ENCODE data around the gene MMP14. TPM values are rescaled to one million over a fixed set of nuclear protein-coding genes. Genes with fewer than 3 reads are reported as not detected.

The MMP14 gene
- total and polyA plus RNA-seq, 3 donors from 2014 or later: 14.2 to 54.6 (median 35.8) TPM

GRCh38 chr14:22793976-22794375 is 42.4 kb upstream of the MMP14 start:
- Histone ChIP-seq H3K27ac (no peak overlapping the region), H3K27me3 (no peaks in the 10 kb centered on the region), H3K4me1 (no peaks in the 10 kb centered on the region), H3K4me3 (no peak overlapping the region), H3K36me3 (ENCODE audit: low read depth, missing control alignments) (no peaks in the 10 kb centered on the region), H3K9me3 (no peaks in the 10 kb centered on the region)
- no peak for DNase-seq
- TF ChIP-seq CTCF (IDR thresholded peaks at IDR 0.05) (no peak), POLR2A (IDR thresholded peaks at IDR 0.05) (no peak)
- WGBS, 2 donors: 66 to 75% methylated on average over 4 to 5 of the region's 5 CpGs
- intact Hi-C loops (cut with DNase I; ENCODE audit: low total_unique reads): no loop called here

- H3K4me3 ChIP-seq: no peak overlapping the region
- intact Hi-C loops (cut with DNase I; ENCODE audit: low total_unique reads): no loop called here
- TF ChIP-seq POLR2A (IDR thresholded peaks at IDR 0.05) (no peak), CTCF (IDR thresholded peaks at IDR 0.05) (no peak)
- H3K36me3 ChIP-seq (ENCODE audit: low read depth, missing control alignments): no peaks in the 10 kb centered on the region
- no peaks in the 10 kb centered on the region for H3K27me3 ChIP-seq
- H3K9me3 ChIP-seq: no peaks in the 10 kb centered on the region
- H3K27ac ChIP-seq: no peak overlapping the region
- no peak for DNase-seq
- WGBS, 2 donors: 81 to 97% methylated on average over 6 to 7 of the region's 7 CpGs
- H3K4me1 ChIP-seq: no peaks in the 10 kb centered on the region
Measured at GRCh38 chr14:22794551-22794951, 41.8 kb upstream of the MMP14 start.

- TF ChIP-seq CTCF (IDR thresholded peaks at IDR 0.05) (no peak), POLR2A (IDR thresholded peaks at IDR 0.05) (no peak)
- intact Hi-C loops (cut with DNase I; ENCODE audit: low total_unique reads): no loop called here
- H3K36me3 ChIP-seq (ENCODE audit: low read depth, missing control alignments): no peaks in the 10 kb centered on the region
- H3K4me1 ChIP-seq: no peaks in the 10 kb centered on the region
- no peak for DNase-seq
- 66 to 74% methylated on average over 5 of the region's 5 CpGs for WGBS, 2 donors
- no peaks in the 10 kb centered on the region for H3K9me3 ChIP-seq
- H3K27me3 ChIP-seq: no peaks in the 10 kb centered on the region
- H3K4me3 ChIP-seq: no peak overlapping the region
- no peak overlapping the region for H3K27ac ChIP-seq
Measured at GRCh38 chr14:22796087-22796707, 40.2 kb upstream of the MMP14 start.

GRCh38 chr14:22797017-22797917 is 39.1 kb upstream of the MMP14 start:
- Histone ChIP-seq H3K36me3 (ENCODE audit: low read depth, missing control alignments) (no peaks in the 10 kb centered on the region), H3K4me3 (no peak overlapping the region), H3K9me3 (no peaks in the 10 kb centered on the region), H3K27ac (no peak overlapping the region), H3K4me1 (no peaks in the 10 kb centered on the region), H3K27me3 (no peaks in the 10 kb centered on the region)
- intact Hi-C loops (cut with DNase I; ENCODE audit: low total_unique reads): no loop called here
- TF ChIP-seq POLR2A (IDR thresholded peaks at IDR 0.05) (no peak), CTCF (IDR thresholded peaks at IDR 0.05) (no peak)
- WGBS, 2 donors: 46 to 56% methylated on average over 5 of the region's 5 CpGs
- no peak for DNase-seq

Data from testis (tissue), 3 donors.